Adipocyte (in vitro differentiated cells): ENCODE data around the gene PNPLA7.

Experiments used
- DNase-seq: peaks from one replicate; pipeline ENCODE4 v3.0.0-alpha.2; 2015; ENCODE audit warnings: low read depth
- H3K27me3 ChIP-seq: replicated peaks from 2 replicates; pipeline ENCODE4 v1.7.0; 2013; ENCODE audit warnings: mild to moderate bottlenecking, low read length, moderate library complexity; ENCODE audit not compliant: control insufficient read depth, insufficient read depth
- H3K36me3 ChIP-seq: 2 replicates; pipeline ENCODE4 v1.7.0; 2013; ENCODE audit warnings: low read length, mild to moderate bottlenecking, moderate library complexity; ENCODE audit not compliant: control insufficient read depth, insufficient read depth, severe bottlenecking
- H3K4me1 ChIP-seq: 2 replicates; pipeline ENCODE4 v1.7.0; 2013; ENCODE audit warnings: mild to moderate bottlenecking, low read length, moderate library complexity; ENCODE audit not compliant: control insufficient read depth, insufficient read depth
- H3K4me3 ChIP-seq: 2 replicates; pipeline ENCODE4 v1.7.0; 2013; ENCODE audit warnings: mild to moderate bottlenecking, low read length, moderate library complexity
- H3K9ac ChIP-seq: 2 replicates; pipeline ENCODE4 v1.7.0; 2013; ENCODE audit warnings: mild to moderate bottlenecking, low read length, moderate library complexity
- H3K9me3 ChIP-seq: 2 replicates; pipeline ENCODE4 v1.7.0; 2013; ENCODE audit warnings: mild to moderate bottlenecking, low read length, moderate library complexity; ENCODE audit not compliant: control insufficient read depth

The PNPLA7 gene

GRCh38 chr9:137430723-137431415 lies 119.3 kb downstream of the PNPLA7 start:
- H3K4me3 ChIP-seq, result no peak overlapping the region
- H3K36me3 ChIP-seq, result no peaks in the 10 kb centered on the region
- no peaks in the 10 kb centered on the region for H3K9me3 ChIP-seq
- DNase-seq, result no peak
- H3K9ac ChIP-seq, result no peak overlapping the region
- H3K4me1 ChIP-seq, result peaks cover 5% of the 10 kb centered on the region
- peaks cover 4% of the 10 kb centered on the region for H3K27me3 ChIP-seq

GRCh38 chr9:137429974-137430722 lies 120.1 kb downstream of the PNPLA7 start:
- H3K27me3 ChIP-seq, result peaks cover 4% of the 10 kb centered on the region

GRCh38 chr9:137429546-137429890 lies 120.7 kb downstream of the PNPLA7 start:
- no peak for DNase-seq

More at GRCh38 chr9:137429974-137430722, 120.1 kb downstream of the PNPLA7 start:
- Histone ChIP-seq H3K9ac (no peak overlapping the region), H3K36me3 (no peaks in the 10 kb centered on the region), H3K4me3 (no peak overlapping the region), H3K9me3 (no peaks in the 10 kb centered on the region), H3K4me1 (peaks cover 9% of the 10 kb centered on the region)
- DNase-seq, result no peak

GRCh38 chr9:137428841-137429545 lies 121.2 kb downstream of the PNPLA7 start:
- Histone ChIP-seq H3K4me1 (peaks cover 20% of the 10 kb centered on the region), H3K27me3 (peaks cover 4% of the 10 kb centered on the region), H3K9me3 (no peaks in the 10 kb centered on the region), H3K9ac (no peak overlapping the region), H3K36me3 (no peaks in the 10 kb centered on the region), H3K4me3 (no peak overlapping the region)
- DNase-seq, result no peak

More at GRCh38 chr9:137429546-137429890, 120.7 kb downstream of the PNPLA7 start:
- H3K9ac ChIP-seq, result no peak overlapping the region
- no peaks in the 10 kb centered on the region for H3K36me3 ChIP-seq
- peaks cover 4% of the 10 kb centered on the region for H3K27me3 ChIP-seq
- no peaks in the 10 kb centered on the region for H3K9me3 ChIP-seq
- H3K4me1 ChIP-seq, result peaks cover 14% of the 10 kb centered on the region
- no peak overlapping the region for H3K4me3 ChIP-seq

GRCh38 chr9:137428311-137428630 lies 121.9 kb downstream of the PNPLA7 start:
- Histone ChIP-seq H3K9me3 (no peaks in the 10 kb centered on the region), H3K4me1 (peaks cover 20% of the 10 kb centered on the region), H3K9ac (no peak overlapping the region), H3K27me3 (peaks cover 4% of the 10 kb centered on the region), H3K36me3 (no peaks in the 10 kb centered on the region), H3K4me3 (no peak overlapping the region)
- no peak for DNase-seq

GRCh38 chr9:137427454-137428310 lies 122.5 kb downstream of the PNPLA7 start:
- H3K9me3 ChIP-seq, result no peaks in the 10 kb centered on the region
- no peaks in the 10 kb centered on the region for H3K36me3 ChIP-seq
- peaks cover 20% of the 10 kb centered on the region for H3K4me1 ChIP-seq
- H3K9ac ChIP-seq, result no peak overlapping the region
- DNase-seq, result no peak
- H3K4me3 ChIP-seq, result no peak overlapping the region
- H3K27me3 ChIP-seq, result peaks cover 4% of the 10 kb centered on the region

GRCh38 chr9:137426018-137426681 lies 124.1 kb downstream of the PNPLA7 start:
- no peak for DNase-seq
- peaks cover 28% of the 10 kb centered on the region for H3K4me1 ChIP-seq
- H3K9ac ChIP-seq, result no peak overlapping the region
- H3K4me3 ChIP-seq, result no peak overlapping the region
- no peaks in the 10 kb centered on the region for H3K36me3 ChIP-seq
- peaks cover 4% of the 10 kb centered on the region for H3K27me3 ChIP-seq
- H3K9me3 ChIP-seq, result no peaks in the 10 kb centered on the region

GRCh38 chr9:137423514-137424291 lies 126.5 kb downstream of the PNPLA7 start:
- Histone ChIP-seq H3K9me3 (no peaks in the 10 kb centered on the region), H3K4me1 (peaks cover 28% of the 10 kb centered on the region), H3K36me3 (no peaks in the 10 kb centered on the region), H3K4me3 (peak overlapping the region; percentile 69), H3K27me3 (no peaks in the 10 kb centered on the region), H3K9ac (peak overlapping the region; percentile 34)
- DNase-seq, result peak; percentile 17

GRCh38 chr9:137422604-137423513 lies 127.3 kb downstream of the PNPLA7 start, which contains the start of the genes EXD3 and NOXA1:
TSS of gene EXD3 (minus strand) at chr9:137423162. CDS start at chr9:137395357, 27,805 bp downstream.
TSS of gene NOXA1 (plus strand) at chr9:137423393. CDS start at chr9:137423530, 137 bp downstream.
- H3K4me3 ChIP-seq, result peak within 1 kb of the TSS; percentile 90
- DNase-seq, result peak; percentile 98
- H3K4me1 ChIP-seq, result peaks cover 28% of the 10 kb centered on the region

More at GRCh38 chr9:137422604-137423513, 127.3 kb downstream of the PNPLA7 start, which contains the start of the genes EXD3 and NOXA1:
- H3K9me3 ChIP-seq, result no peaks in the 10 kb centered on the region
- H3K9ac ChIP-seq, result peak within 1 kb of the TSS; percentile 87
- H3K36me3 ChIP-seq, result no peaks in the 10 kb centered on the region
- H3K27me3 ChIP-seq, result no peaks in the 10 kb centered on the region
